CD4-positive, alpha-beta T cell treated with Interleukin-2 at 100 ng/mL for 4 hours (primary cell): ENCODE measurements around the gene RPL18A.
"Not testable (repeated sequence)": the region's sequence is repeated elsewhere in the genome, so short reads cannot be mapped to it uniquely, and the experiment has no call there.

Experiments
- DNase-seq: peaks from one replicate; pipeline ENCODE4 v3.0.0-alpha.2; 2020; ENCODE audit warnings: low spot score

Gene RPL18A

GRCh38 chr19:17866964-17867486, 7.3 kb downstream of the RPL18A start:
- DNase-seq: no peak

- DNase-seq: no peak
Measured at GRCh38 chr19:17868669-17869068, 9.0 kb downstream of the RPL18A start.

- no peak for DNase-seq
Measured at GRCh38 chr19:17869114-17869608, 9.5 kb downstream of the RPL18A start.

DNA sequence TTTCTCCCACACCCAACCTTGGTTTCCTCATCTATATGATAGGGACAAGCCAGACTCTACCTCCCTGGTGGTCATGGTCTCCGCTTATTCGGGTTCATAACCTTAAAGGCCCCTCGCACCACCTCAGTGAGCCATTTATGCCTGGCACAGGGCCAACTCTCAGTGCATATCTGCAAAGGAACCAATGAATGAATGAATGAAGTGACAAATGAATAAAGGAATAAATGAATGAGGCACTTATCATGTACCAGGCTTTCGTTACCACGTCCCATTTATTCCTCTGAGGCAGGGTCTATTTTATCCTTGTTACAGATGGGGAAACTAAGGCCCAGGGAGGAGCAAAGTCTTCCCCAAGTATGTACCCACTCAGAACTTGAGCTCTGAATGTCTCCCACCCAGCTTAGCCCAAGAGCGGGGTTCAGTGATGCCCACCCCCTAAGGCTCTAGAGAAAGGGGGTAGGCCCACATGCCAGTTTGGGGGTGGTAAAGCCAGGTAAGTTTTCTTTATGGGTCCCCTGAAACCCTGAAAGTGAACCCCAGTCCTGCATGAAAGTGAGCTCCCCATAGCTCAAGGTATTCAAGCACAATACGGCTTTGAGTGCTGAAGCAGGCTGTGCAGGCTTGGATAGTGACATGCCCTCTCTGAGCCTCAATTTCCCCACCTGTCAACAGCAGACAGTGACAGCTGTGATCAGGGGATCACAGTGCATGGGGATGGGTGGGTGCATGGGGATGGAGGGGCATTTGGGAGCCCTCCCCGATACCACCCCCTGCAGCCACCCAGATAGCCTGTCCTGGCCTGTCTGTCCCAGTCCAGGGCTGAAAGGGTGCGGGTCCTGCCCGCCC, 11.5 kb downstream of the RPL18A start:
- no peak for DNase-seq

- no peak for DNase-seq
Measured at GRCh38 chr19:17871878-17872250, 12.2 kb downstream of the RPL18A start, which contains the start of gene SLC5A5. TSS of gene SLC5A5 (plus strand) at chr19:17871945. CDS start at chr19:17872320, 375 bp downstream.

DNA sequence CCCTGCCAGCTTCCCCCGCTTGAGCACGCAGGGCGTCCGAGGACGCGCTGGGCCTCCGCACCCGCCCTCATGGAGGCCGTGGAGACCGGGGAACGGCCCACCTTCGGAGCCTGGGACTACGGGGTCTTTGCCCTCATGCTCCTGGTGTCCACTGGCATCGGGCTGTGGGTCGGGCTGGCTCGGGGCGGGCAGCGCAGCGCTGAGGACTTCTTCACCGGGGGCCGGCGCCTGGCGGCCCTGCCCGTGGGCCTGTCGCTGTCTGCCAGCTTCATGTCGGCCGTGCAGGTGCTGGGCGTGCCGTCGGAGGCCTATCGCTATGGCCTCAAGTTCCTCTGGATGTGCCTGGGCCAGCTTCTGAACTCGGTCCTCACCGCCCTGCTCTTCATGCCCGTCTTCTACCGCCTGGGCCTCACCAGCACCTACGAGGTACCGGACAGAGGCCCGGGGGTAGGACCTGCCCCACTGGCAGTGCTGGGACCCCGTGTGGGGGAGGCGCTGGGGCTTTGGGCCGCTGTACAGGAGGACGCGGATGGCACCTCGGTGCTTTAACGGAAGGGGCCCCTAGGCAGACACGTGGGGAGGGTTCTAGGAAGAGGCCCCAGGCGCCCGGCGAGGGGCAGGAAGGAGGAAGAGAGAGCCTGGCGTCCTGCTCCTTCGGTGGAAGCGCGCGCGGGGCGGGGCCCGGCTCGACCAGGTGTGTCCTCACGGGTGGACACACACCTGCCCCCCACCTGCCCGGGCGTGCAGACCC, 12.7 kb downstream of the RPL18A start:
- DNase-seq: peak; percentile 52

- peak; percentile 53 for DNase-seq
Measured at GRCh38 chr19:17873786-17874757, 14.4 kb downstream of the RPL18A start.

DNA sequence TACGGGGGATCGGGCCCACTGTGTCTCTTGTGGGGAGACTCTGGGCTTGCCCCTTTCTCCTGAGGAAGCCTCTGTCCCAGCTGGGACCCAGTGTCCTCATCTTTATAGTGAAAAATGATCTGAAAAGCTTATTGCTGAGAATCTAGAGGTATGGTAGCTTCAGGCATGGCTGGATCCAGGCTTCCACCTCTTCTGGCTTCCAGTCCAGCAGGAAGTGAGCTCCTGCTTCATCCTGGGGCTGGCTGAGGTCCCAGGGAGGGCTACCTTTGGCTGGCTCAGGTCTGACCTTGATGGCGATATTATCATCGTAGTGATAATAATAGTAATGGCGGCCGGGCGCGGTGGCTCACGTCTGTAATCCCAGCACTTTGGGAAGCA, 15.0 kb downstream of the RPL18A start:
- DNase-seq: no peak

DNA sequence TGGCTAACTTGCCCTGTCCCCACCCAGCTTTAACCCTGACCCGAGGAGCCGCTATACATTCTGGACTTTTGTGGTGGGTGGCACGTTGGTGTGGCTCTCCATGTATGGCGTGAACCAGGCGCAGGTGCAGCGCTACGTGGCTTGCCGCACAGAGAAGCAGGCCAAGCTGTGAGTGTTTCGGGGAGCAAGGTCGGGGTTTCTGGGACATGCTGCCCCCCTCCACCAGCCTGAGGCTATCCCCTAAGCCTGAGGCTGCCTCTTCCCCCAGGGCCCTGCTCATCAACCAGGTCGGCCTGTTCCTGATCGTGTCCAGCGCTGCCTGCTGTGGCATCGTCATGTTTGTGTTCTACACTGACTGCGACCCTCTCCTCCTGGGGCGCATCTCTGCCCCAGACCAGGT, 18.0 kb downstream of the RPL18A start:
- DNase-seq: no peak

GRCh38 chr19:17879466-17879865, 19.8 kb downstream of the RPL18A start:
- DNase-seq: no peak

DNA sequence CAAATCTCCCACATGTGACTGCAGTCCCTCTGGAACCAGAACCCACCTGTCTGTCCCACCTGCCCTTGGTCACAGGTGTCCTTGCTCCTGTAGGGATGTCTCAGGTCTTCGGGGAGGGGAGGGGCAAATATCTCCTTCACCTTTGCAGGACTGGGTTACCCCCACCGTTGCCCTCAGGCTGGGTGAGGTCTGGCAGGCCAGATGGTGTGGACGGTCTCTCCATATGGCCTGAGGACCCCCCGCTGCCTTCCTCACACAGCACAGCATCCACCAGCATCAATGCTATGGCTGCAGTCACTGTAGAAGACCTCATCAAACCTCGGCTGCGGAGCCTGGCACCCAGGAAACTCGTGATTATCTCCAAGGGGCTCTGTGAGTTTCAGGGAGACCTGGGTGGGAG, 22.0 kb downstream of the RPL18A start:
- no peak for DNase-seq

- no peak for DNase-seq
Measured at GRCh38 chr19:17883627-17884410, 24.1 kb downstream of the RPL18A start.

DNA sequence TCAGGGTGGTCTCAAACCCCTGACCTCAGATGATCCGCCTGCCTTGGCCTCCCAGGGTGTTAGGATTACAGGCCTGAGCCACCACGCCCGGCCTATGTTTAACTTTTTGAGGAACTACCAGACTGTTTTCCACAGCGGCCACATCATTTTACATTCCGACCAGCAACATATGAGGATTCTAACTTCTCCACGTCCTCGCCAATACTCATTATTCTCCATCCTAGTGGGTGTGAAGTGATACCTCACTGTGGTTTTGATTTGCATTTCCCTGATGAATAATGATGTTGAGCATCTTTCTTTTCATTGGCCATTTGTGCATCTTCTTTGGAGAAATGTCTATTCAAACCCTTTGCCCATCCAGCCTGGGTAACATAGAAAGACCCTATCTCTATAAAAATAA, 26.8 kb downstream of the RPL18A start:
- DNase-seq: no peak

DNA sequence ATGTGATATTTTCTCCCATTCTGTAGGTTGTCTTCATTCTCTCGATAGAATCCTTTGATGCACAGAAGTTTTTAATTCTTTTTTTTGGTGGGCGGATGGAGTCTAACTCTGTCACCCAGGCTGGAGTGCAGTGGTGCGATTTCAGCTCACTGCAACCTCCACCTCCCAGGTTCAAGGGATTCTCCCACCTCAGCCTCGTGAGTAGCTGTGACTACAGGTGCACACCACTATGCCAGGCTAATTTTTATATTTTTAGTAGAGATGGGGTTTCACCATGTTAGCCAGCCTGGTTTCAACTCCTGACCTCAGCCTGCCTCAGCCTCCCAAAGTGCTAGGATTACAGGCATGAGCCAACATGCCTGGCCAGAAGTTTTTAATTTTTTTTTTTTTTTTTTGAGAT, 27.5 kb downstream of the RPL18A start:
- not testable (repeated sequence) for DNase-seq

- no peak for DNase-seq
Measured at GRCh38 chr19:17888260-17888659, 28.6 kb downstream of the RPL18A start.

GRCh38 chr19:17889609-17890214, 30.0 kb downstream of the RPL18A start:
- DNase-seq: no peak

GRCh38 chr19:17893766-17894165, 34.1 kb downstream of the RPL18A start:
- DNase-seq: no peak

DNA sequence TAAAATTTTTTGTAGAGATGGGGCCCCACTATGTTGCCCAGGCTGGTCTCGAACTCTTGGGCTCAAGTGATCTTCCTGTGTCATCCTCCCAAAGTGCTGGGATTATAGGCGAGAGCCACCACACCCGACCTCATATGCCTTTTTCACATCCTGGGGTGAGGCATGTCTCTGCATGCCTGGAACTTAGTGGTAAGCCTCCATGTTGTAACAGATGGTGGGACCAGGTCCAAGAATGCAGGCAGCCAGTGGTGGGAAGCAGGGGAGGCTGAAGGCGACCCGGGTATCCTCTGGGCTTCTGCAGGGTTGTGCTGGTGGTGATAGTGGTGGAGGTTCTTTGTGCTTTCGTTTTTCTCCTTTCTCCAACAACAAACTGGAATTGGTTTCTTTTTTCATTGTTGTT, 43.0 kb downstream of the RPL18A start:
- no peak for DNase-seq

GRCh38 chr19:17908244-17908643, 48.5 kb downstream of the RPL18A start:
- DNase-seq: no peak

DNA sequence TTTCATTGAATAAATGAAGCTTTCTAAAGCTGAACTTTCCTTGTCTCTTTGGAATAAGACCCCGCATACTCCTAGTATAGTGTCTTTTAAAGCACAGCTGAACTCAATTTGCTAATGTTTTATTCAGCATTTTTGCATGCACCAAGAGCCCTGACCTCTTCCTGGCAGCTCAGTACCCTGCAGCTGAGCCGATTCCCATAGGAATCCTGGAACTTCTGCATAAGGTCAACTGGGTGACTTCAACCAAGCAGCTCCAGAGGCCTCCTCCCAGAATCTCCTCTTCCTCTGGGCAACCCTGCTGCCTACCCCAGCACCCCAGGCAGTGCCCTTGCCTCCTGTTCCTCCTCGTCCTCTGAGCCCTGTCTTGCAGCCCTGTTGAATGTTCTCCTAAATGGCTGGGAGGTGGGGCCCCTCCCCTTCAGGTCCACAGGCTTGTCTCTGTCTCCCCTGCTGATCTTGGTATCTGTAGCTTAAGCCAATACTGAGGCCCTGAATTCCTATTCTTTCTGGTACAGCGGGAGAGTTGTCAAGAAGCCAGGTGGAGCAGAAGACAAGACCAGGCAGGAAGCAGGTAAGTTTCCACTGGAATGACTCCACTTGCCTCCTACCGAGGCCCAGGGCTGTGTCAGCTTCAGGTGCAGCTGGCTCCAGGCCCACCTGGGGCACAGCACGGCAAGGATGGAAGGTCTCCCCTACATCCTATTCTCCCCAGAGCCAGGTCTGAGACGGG, 49.5 kb downstream of the RPL18A start:
- no peak for DNase-seq
